GOT3 (cell line): ENCODE results near the gene FGF23.
"Not testable (repeated sequence)": the region's sequence is repeated elsewhere in the genome, so short reads cannot be mapped to it uniquely, and the experiment has no call there.

ENCODE experiments used
- DNase-seq: peaks from one replicate; lab custom pipeline; 2025; ENCODE audit warnings: mixed read lengths; lab: John Stamatoyannopoulos, UW

The FGF23 gene

DNA sequence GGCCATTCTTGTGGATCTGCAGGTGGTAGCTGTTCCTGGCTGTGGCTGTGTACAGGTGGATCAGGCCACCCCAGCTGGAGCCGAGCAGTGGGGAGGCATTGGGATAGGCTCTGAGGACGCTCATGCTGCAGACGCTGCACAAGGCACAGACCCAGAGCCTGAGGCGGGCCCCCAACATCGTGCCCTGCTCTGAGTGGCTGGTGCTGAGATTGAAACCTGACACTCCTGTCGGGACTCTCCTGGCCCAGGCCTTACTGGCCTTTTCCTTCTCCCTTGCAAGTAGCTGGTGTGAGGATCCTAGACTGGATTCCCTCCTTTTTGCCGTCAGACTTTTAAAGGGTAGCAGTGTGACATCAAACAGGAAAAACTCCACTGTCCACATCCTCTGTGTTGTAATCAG lies at the start of gene FGF23:
Gene FGF23, minus strand, starts transcription at position 308 of the 400 bp plus-strand sequence. Its CDS starts 130 bp downstream, at position 178.
- DNase-seq = no peak

DNA sequence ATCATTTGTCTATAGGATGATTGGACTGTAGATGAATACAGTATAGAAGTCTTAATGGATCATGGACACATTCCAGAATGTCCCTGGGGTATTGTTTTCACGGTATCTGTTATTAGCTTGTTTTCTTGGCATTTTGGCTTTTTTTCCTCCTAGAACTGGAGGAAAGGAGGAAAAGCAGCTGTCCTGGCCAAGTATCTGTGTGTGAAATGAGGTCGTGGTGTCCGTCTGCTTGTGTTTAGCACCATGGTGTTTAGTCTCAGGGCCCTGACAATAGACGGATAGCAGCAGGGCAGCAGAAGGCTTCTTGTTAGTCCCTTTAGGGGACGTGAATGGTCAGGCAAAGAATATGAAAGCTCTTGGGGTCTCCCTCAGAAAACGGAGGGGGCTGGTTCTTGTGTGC lies 44.9 kb upstream of the FGF23 start:
- DNase-seq = no peak

DNA sequence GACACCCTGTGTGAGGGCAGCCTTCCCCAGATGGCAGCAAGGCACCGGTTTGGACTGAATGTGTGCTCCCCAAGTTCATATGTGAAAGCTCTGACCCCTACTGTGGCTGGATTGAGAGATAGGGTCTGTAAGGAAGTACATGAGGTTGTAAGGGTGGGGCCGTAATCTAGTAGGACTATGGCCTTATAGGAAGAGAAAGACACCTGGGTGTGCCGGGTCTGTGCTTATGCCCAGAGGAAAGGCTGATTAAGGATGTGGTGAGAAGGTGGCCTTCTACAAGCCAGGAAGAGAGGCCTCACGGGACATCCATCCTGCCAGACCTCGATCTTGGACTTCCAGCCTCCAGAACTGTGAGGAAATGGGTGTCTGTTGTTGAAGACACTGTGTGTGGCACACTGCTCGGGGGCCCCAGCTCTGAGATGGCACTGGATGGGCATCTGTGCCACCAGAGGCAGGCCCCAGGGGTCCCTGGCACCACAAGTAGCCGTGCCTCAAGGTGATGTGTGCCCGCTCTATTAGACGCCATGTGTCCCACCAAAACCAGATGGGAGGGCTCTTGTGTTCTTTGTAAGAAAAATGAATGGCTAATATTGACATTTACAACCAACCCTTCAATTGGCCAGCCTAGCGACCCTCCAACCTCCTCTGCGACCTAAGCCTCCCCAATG lies 44.1 kb upstream of the FGF23 start:
- DNase-seq = no peak

DNA sequence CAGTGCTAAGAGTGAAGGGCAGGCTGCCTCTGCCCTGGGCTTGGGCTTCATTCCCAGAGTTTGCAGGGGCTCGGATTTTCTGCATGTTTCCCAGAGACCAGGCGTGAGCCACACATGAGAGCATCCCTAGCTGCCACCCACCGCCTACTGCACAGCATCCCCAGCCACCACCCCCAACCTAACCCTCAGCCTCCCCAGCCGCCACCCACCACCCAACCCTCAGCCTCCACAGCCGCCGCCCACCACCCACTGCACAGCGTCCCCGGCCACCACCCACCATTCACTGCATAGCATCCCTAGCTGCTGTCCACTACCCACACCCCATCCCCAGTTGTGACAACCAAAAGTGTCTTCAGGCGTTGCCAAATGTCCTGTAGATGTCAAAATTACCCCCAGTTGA lies 43.5 kb upstream of the FGF23 start:
- DNase-seq = no peak

DNA sequence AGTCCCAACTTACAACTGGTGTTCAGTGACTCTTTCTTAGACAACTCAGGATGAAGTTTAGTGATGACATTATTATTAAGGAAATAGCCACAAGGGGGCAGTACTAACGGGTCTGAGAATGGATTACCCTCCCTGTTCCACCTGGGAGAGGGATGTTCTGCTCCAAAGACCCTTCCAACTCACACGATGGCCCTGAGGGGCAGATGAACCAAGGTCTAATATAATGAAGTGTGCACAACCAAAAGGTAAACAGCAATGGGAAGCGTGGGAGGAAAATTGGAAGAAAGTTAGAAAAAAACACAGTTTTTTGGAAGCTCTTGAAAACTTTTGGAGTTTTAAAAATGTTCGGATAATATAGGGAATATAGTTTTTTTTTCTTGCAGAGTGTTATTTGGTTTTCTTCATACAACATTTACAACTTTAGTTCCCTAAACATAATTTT lies 42.1 kb upstream of the FGF23 start:
- DNase-seq = no peak

DNA sequence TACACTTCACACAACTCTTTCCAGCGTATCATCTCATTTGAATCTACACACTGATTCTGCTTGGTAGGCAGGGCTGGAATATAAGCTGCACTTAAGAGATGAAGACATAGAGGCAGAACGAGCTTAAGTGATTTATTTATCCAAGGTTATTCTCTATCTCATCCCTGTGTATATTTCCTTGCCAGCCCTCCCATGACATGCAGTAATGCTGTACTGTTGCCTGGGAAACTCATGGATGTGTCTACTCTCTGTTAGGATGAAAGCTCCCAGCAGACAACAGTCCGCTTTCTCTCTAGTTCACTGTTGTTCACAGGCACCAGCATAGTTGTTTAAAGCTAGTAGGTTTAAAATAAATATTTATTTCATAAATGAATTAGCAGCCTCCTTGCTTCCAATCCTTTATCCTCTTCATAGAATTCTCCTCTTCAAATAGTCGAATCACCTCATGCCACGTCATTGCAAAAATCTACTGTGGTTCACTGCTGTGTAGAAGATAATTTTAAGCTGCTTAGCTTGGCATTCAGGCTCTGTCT lies 40.7 kb upstream of the FGF23 start:
- no peak for DNase-seq

DNA sequence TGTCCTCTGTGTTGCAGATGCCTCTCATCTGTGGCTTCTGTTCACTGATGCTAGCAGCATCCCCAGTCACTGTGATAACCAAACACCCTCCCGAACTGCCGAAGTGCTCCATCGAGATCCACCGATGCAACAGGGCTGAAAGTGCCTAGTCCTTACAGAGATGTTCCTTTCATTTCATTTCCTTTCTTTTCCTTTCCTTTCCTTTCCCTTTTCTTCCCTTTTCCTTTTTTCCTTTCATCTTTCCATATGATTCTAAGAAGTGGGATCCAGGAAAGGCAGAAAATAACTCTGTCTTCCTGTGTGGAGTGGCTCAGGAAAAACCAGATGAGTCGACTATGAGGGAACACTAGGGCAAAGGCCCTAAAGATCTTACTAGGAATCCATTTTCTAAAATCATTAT lies 39.4 kb upstream of the FGF23 start:
- no peak for DNase-seq

DNA sequence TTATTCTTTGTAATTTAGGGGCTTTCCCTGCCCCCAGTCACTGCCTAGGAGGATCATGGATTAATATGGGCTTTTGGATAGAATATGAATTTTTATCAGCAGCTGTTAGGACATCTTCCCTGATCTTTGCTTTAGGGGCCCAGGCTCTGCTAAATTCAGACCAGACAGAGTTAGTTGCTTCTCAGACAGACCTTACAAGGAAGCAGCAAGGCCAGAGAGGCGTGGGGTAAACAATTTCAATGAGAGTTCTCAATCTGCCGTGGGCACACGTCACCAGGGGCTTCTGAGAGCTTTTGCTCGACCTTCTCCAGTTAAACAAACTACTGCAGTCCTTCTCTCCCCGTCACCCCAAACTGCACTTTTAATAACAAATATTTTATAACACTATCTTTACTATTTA lies 38.4 kb upstream of the FGF23 start:
- no peak for DNase-seq

DNA sequence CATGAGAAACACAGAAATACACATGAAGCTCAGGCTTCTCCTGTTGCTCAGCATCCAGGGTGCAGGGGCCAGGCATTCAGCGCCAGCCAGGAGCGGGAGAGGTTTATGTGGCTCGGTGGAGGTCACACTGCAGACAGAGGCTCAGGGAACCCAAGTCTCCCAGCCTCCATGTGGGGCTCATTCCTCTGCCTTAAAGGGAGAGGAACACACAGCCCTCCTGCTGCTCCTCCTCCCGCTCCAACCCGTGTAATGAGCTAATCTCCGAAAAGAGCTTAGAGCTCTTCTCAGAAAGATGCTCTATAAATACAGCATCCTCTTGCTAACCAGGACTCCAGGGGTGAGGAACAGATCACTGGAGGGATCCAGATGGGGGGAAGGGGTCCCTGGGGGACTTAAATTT lies 37.9 kb upstream of the FGF23 start:
- no peak for DNase-seq

DNA sequence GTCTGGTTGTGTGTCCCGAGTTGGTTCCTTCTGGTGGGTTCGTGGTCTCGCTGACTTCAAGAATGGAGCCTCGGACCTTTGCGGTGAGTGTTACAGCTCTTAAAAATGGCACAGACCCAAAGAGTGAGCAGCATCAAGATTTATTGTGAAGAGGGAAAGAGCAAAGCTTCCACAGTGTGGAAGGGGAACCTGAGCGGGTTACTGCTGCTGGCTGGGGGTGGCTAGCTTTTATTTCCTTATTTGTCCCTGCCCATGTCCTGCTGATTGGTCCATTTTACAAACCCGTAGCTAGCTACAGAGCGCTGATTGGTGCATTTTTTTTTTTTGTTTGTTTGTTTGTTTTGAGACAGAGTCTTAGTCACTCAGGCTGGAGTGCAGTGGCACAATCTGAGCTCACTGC lies 36.8 kb upstream of the FGF23 start:
- DNase-seq = no peak

DNA sequence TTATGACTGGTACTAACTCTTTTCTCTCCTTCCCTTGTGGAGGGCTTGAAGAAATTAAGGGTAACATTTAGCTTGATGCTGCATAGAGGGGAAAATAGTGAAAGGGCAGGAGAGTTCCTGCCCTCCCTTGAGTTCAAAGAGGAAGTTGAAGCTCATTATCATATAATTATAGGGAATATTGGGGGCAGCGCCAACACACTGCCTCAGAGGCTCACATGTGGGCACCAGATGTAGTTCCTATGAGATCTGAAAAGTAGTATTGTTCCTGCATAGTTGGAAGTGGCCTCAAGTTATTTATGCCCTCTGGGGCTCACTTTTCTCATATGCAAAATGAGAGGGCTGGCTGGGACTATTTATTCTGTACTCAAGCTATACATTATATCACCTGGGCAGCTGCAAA lies 33.0 kb upstream of the FGF23 start:
- no peak for DNase-seq

DNA sequence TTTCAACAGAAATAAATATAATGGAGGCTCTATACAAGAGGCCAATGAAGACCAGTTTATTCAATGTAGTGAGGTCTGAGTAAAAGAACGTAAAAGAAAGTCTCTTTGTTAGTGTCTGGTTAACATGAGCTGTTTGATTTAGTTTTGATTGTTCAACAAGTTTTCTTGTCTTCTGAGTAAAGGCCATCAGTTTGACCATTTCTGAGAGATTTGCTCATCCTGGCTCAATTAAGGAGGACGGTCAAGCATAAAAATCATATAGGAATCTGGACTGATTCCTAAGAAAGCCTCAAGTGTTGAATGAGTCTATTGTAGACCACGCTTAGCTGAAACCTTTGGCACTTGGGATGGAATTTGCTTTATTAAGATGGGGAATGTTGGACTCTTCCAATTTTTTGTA lies 32.5 kb upstream of the FGF23 start:
- no peak for DNase-seq

DNA sequence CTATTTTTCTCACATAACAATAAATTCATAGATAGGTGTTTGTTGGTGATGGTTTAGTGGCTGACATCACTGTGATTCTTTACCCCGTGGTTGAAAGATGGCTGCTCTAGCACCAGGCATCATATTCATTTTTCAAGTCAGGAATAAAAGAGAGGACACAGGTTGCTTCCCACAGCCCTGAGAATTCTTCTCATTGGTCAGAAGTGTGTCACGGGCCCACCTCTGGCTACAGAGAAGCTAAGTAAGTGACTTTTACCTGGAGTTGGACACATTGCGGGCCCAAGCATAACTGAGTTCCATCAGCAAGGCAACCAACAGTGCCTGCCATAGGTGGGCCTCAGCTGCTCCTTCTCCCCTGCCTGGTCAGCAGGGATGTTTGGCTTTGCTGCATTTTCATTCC lies 27.6 kb upstream of the FGF23 start:
- DNase-seq = no peak

DNA sequence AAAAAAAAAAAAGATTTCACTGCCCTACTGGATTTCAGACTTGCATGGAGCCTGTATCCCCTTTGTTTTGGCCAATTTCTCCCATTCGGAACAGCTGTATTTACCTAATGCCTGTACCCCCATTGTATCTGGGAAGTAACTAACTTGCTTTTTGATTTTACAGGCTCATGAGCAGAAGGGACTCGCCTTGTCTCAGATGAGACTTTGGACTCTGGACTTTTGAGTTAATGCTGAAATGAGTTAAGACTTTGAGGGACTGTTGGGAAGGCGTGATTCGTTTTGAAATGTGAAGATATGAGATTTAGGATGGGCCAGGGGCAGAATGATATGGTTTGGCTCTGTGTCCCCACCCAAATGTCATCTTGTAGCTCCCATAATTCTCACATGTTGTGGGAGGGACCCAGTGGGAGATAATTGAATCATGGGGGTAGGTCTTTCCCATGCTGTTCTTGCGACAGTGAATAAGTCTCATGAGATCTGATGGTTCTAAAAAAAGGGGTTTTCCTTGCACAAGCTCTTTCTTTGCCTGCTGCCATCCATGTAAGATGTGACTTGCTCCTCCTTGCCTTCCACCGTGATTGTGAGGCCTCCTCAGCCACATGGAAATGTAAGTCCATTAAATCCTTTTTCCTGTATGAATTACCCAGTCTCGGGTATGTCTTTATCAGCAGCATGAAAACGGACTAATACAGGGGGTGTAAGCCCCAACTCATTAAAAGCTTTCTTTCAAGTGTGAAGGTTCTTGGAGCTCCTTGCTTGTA lies 25.5 kb upstream of the FGF23 start:
- not testable (repeated sequence) for DNase-seq

DNA sequence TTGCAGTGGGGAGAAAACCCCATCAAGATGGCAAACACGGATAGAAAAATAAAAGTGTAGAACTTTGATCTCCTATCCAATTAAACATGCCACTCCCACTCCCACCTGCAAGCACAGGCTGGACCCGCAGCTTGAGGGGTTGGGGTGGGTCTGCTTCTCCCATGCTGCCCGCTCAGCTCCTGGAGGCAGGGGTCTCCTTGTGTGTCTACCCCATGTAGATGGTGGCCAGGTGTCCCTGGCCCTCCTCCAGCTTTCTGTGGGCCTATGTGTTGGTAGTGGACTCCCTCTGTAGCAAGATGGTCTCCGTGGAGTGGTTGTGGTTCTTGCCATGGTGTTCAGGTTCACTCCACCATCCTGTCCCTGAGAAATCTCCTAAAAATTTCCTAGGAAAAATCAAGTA lies 23.5 kb upstream of the FGF23 start:
- no peak for DNase-seq

DNA sequence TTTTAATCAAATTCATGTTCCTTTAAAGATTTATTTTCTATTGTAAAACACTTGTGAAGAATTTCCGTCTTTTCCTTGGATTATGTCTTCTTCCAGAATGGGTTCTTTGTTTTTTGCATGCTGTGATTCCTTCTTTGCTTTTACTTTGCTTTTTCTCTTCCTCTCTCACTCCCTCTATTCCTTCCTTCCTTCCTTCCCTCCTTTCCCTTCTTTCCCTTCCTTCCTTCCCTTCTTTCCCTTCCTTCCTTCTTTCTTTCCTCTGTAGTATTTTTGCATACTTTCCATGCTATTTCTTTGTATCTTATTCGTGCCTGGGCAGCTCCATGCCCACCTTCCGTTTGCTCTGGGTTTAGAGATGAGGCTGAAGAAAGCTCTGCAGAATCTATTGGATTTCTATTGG lies 21.6 kb upstream of the FGF23 start:
- no peak for DNase-seq

DNA sequence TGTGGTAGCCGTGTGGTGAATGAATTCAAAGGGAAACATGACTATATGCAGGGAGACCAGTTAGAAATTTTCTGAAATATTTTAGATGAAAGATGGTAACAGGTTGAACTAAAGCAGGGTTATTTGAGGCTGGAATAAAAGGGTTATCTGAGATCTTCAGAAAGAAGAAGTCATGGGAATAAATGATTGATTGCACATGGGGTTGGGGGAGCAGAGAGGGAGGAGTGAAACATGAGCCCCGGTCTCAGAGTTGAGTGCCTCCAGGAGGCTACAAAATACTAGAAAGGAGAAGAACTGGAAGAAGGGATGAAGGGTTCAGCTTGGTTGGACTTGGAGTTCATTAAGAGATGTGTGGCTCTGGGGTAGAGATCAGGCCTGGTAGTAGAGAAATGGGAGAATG lies 16.3 kb upstream of the FGF23 start:
- no peak for DNase-seq

DNA sequence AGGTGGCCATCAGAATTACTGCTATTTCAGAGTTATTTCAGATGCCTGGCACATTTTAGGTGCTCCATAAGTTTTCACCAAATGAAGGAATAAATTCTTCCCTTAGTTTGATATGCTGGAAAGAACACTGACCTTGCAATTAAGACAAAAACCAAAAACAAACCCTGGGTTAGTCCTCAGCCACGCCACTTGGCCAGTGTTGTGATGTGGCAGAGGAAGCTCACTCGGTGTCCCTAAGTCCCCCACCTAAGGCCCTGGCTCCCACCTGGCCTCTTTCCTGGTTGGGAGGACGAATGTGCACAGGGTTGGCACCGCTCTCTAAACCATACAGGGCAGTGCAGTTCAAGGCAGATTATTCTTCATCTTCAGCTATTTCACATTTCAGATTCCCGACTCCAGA lies 13.7 kb upstream of the FGF23 start:
- DNase-seq = no peak

DNA sequence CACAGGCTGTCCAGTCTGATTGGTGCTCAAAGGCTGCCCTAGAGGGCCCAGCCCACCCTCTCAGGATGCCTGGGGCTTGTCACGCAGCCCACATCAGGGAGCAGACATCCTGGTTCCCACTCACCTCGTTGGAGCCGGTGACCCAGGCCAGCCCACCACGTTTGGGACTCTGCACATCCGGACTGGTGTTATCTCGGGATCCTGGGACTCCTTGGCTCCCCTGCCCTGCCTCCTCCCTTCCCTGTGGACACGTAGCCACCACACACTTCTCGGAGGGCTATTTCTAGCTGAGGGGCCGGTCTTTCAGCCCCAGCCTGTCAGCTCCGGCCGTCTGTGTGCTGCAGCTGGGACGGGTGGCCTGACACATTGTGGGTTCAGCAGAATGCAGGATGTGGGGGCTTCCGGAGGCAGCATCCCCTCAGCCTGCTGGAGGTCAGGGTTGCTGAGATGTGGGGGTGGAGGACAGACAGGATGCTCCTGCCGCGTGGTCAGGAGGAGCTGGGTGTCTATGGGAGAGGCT lies 12.8 kb upstream of the FGF23 start:
- no peak for DNase-seq

DNA sequence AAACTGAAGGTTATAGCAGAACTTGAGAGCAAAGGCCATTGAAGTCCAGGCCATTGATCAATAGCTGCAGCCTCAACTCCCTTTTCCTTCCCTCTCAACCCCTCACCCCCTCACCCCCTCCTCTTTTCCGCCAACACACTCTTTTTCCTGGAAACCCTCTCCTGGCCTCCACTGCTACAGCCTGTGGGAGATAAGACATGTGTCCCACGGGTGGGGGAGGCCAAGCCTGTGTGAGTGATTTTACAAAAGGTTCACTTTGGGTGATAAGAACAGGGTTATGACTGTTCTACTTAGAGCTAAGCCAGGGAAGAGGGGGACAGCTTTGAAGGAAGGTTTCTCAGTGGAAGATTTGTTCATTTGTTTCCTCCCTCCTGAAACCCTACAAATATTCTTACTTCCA lies 9.2 kb upstream of the FGF23 start:
- no peak for DNase-seq

DNA sequence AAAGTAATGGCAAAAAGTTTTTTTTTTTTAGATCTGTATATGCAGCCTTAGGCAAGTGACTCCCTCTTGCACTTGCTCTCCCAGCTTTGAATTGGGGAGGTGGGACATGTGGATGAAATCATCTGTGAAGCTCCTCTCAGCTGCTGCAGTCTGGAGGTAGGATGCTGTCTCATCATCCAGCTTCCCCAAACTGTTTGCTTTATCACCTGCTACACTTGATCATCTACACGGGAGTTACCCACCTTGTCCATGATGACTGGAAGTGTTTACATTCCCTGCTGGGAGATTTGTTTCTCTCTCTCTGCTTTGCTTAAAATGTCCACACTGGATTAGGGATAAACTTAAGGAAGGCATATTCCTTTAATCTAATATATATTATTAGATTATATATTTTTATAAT lies 8.5 kb upstream of the FGF23 start:
- no peak for DNase-seq

DNA sequence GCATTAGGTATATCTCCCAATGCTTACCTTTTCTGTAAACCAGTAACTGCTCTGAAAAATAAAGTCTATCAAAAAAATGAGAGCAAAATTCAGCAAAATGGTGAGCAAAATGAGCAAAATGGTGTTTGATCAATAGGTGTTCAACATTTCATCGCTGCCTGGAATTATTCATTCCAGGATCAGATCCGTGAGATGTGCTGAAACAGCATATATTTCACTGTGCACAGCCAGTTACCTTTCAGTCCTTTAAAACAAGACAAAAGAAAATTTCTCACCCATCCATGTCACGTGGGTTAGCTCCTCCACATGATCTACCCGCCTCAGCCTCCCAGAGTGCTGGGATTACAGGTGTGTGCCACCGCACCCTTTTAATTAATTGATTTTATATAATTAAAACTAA lies 8.1 kb upstream of the FGF23 start:
- DNase-seq = no peak

DNA sequence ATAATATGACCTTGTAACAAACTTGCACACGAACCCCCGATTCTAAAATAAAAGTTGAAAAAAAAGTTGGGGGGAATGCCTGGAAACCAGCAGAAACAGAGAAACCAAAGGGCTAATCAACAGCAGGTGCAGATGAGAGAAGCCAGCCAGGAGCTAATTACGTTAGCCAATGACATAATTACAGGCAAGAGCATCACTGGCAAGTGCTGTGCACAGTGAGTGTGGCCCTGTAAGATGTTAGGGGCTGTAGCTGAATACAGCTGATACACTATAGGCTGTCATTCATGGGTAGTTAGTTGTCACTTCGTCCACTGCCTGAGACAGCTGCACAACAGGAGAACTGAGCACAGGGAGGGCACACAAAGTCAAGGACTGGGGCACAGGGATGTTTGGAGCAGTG lies 7.3 kb upstream of the FGF23 start:
- no peak for DNase-seq
